ENCODE data around the gene TMCO5A. TPM values are rescaled to one million over a fixed set of nuclear protein-coding genes. Genes with fewer than 3 reads are reported as not detected.

Gene TMCO5A
- total and polyA plus RNA-seq, 2 of the 8 experiments (the other 6 are each of a cell fraction or from before 2014, with no cell fraction given): not detected

DNA sequence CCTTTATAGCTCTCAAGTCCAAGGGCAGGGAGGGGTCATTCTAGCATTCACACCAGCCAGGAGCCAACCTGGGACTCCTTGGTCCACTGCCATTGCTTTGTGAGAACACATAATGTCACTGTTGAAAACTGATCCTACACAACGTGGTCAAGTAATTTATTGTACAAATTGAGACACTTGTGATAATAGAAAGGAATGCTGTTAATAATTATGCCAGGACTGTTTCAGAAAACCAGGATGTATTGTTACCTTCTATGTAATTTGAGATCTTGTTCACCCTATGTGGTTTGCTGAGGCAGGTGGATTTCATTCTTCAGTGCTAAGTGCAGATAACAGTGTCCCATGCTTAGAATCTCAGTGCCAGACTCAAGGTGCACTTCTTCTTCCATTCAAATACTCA lies 33.3 kb downstream of the TMCO5A start (continued):
- TF ChIP-seq, protein P1, sequence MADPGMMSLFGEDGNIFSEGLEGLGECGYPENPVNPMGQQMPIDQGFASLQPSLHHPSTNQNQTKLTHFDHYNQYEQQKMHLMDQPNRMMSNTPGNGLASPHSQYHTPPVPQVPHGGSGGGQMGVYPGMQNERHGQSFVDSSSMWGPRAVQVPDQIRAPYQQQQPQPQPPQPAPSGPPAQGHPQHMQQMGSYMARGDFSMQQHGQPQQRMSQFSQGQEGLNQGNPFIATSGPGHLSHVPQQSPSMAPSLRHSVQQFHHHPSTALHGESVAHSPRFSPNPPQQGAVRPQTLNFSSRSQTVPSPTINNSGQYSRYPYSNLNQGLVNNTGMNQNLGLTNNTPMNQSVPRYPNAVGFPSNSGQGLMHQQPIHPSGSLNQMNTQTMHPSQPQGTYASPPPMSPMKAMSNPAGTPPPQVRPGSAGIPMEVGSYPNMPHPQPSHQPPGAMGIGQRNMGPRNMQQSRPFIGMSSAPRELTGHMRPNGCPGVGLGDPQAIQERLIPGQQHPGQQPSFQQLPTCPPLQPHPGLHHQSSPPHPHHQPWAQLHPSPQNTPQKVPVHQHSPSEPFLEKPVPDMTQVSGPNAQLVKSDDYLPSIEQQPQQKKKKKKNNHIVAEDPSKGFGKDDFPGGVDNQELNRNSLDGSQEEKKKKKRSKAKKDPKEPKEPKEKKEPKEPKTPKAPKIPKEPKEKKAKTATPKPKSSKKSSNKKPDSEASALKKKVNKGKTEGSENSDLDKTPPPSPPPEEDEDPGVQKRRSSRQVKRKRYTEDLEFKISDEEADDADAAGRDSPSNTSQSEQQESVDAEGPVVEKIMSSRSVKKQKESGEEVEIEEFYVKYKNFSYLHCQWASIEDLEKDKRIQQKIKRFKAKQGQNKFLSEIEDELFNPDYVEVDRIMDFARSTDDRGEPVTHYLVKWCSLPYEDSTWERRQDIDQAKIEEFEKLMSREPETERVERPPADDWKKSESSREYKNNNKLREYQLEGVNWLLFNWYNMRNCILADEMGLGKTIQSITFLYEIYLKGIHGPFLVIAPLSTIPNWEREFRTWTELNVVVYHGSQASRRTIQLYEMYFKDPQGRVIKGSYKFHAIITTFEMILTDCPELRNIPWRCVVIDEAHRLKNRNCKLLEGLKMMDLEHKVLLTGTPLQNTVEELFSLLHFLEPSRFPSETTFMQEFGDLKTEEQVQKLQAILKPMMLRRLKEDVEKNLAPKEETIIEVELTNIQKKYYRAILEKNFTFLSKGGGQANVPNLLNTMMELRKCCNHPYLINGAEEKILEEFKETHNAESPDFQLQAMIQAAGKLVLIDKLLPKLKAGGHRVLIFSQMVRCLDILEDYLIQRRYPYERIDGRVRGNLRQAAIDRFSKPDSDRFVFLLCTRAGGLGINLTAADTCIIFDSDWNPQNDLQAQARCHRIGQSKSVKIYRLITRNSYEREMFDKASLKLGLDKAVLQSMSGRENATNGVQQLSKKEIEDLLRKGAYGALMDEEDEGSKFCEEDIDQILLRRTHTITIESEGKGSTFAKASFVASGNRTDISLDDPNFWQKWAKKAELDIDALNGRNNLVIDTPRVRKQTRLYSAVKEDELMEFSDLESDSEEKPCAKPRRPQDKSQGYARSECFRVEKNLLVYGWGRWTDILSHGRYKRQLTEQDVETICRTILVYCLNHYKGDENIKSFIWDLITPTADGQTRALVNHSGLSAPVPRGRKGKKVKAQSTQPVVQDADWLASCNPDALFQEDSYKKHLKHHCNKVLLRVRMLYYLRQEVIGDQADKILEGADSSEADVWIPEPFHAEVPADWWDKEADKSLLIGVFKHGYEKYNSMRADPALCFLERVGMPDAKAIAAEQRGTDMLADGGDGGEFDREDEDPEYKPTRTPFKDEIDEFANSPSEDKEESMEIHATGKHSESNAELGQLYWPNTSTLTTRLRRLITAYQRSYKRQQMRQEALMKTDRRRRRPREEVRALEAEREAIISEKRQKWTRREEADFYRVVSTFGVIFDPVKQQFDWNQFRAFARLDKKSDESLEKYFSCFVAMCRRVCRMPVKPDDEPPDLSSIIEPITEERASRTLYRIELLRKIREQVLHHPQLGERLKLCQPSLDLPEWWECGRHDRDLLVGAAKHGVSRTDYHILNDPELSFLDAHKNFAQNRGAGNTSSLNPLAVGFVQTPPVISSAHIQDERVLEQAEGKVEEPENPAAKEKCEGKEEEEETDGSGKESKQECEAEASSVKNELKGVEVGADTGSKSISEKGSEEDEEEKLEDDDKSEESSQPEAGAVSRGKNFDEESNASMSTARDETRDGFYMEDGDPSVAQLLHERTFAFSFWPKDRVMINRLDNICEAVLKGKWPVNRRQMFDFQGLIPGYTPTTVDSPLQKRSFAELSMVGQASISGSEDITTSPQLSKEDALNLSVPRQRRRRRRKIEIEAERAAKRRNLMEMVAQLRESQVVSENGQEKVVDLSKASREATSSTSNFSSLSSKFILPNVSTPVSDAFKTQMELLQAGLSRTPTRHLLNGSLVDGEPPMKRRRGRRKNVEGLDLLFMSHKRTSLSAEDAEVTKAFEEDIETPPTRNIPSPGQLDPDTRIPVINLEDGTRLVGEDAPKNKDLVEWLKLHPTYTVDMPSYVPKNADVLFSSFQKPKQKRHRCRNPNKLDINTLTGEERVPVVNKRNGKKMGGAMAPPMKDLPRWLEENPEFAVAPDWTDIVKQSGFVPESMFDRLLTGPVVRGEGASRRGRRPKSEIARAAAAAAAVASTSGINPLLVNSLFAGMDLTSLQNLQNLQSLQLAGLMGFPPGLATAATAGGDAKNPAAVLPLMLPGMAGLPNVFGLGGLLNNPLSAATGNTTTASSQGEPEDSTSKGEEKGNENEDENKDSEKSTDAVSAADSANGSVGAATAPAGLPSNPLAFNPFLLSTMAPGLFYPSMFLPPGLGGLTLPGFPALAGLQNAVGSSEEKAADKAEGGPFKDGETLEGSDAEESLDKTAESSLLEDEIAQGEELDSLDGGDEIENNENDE (IDR thresholded peaks at IDR 0.05; ENCODE audit: insufficient replicate concordance, low read length): no peak
- no peak for TF ChIP-seq RNF2 (IDR thresholded peaks at IDR 0.05; ENCODE audit: borderline replicate concordance, low read depth, low read length, missing control alignments, poor library complexity, severe bottlenecking)
- TF ChIP-seq HDAC6 (IDR thresholded peaks at IDR 0.05; ENCODE audit: low read depth, low read length): no peak
- no peak for TF ChIP-seq FOSL1 (IDR thresholded peaks at IDR 0.05; ENCODE audit: insufficient read depth, low read depth, low read length)
- TF ChIP-seq GTF2F1 (IDR thresholded peaks at IDR 0.05; ENCODE audit: borderline replicate concordance, low read depth, low read length): no peak
- no peak for TF ChIP-seq NANOG (IDR thresholded peaks at IDR 0.05; ENCODE audit: insufficient read depth, low read depth, low read length, poor library complexity, severe bottlenecking)
- TF ChIP-seq NRF1 (IDR thresholded peaks at IDR 0.05; ENCODE audit: low read depth, low read length): no peak
- TF ChIP-seq BCL11A (IDR thresholded peaks at IDR 0.05; ENCODE audit: low read depth in 2 of 2, low read length in 2 of 2): no peak
- TF ChIP-seq POU5F1 (IDR thresholded peaks at IDR 0.05; ENCODE audit: low read depth, low read length): no peak
- no peak for TF ChIP-seq KDM4A (IDR thresholded peaks at IDR 0.05; ENCODE audit: low read depth, low read length, severe bottlenecking)
- TF ChIP-seq TBP (IDR thresholded peaks at IDR 0.05; ENCODE audit: low read depth, low read length): no peak

All from H1 (cell line).